ENCODE results near the gene SEMA6A.

Gene SEMA6A

DNA sequence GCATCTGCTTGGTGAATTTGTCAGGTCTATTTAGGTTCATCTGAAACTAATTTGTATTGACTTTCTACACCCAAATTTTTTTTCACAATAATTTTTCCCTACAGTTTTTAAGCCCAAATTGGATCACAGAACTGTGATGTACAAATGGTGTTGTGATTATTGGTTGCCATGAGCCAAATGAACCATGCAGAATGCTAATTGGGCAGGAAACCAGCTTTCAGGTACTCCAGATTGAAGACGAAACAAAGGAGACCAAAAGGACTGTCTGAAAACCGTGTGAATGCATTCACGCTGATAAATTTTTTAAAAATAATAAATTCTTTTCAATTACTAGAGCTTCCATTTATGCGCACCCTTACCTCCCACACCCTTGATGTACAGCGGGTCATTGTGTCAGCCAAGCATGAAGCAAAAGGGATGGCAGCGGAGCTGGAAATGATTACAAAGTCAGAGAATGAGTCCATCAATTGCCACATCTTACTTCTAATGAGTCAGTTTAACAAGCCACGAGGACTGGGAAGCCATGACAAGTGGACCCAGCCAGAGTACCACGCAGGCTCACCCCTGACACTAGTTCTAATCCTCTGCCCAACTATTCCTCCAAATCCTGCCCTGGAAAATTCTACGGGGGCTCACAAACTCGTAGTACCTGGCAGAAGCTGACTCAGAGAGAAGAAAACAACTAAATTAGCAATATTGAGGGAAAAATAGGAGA, 66.5 kb downstream of the SEMA6A start:
- no peak overlapping the region for H3K27ac ChIP-seq (ENCODE audit: low read depth, low read length)
- no peaks in the 10 kb centered on the region for H3K9me3 ChIP-seq (ENCODE audit: control insufficient read depth, insufficient read depth, low read depth, low read length)
- no peak overlapping the region for H3K4me3 ChIP-seq (ENCODE audit: low read depth, low read length)
- no peaks in the 10 kb centered on the region for H3K27me3 ChIP-seq (ENCODE audit: control insufficient read depth, insufficient read depth, low read length)
- peaks cover 80% of the 10 kb centered on the region for H3K4me1 ChIP-seq (ENCODE audit: control insufficient read depth, insufficient read depth, low read length)
- no peak overlapping the region for H3K9ac ChIP-seq (ENCODE audit: low read length)
- H3K36me3 ChIP-seq (ENCODE audit: control insufficient read depth, insufficient read depth, low read length) = peaks cover 39% of the 10 kb centered on the region

DNA sequence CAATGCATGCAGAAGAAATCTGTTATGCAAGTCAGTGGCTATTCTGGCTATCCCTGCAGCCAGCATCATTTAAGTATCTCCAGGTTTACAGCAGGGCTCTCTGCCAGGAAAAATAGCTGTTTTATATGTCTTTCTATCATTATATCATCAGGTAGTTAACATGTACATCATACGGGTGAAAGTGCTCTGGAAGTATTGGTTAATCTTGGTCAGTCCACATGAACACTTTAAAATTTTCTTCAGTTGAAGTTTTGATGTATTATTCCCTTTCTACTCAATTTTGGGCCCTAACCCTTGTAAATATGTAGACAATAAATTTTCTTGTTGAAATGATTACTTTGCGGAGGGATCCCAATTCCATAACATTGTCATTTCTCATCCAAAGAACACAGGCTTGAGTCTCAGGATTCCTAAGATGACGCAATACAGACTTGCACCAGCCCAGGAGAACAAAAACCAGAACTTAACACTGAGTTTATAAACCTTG, 67.5 kb downstream of the SEMA6A start:
- Histone ChIP-seq H3K27me3 (ENCODE audit: control insufficient read depth, insufficient read depth, low read length) (no peaks in the 10 kb centered on the region), H3K9me3 (ENCODE audit: control insufficient read depth, insufficient read depth, low read depth, low read length) (no peaks in the 10 kb centered on the region), H3K27ac (ENCODE audit: low read depth, low read length) (no peak overlapping the region), H3K4me1 (ENCODE audit: control insufficient read depth, insufficient read depth, low read length) (peaks cover 80% of the 10 kb centered on the region), H3K4me3 (ENCODE audit: low read depth, low read length) (no peak overlapping the region), H3K36me3 (ENCODE audit: control insufficient read depth, insufficient read depth, low read length) (peaks cover 45% of the 10 kb centered on the region), H3K9ac (ENCODE audit: low read length) (no peak overlapping the region)

DNA sequence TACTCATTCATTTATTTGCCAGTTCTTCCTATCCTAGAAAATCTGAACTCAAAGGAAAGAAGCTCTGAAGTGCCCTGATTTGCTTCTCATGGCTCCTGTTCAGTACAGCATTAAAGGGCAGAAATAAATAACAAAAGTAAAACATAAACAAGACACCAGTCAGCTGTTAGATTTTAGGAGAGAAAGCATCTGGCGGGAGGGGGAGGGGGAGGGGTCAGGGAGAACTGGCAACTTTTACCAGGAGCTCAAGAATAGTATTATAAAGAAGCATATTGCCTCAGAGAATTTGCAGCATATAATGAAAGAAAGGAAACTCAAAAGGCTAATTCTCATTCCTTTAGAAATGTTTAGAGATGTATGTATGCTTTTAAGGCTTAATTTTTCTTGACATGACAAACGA, 68.1 kb downstream of the SEMA6A start:
- Histone ChIP-seq H3K4me1 (ENCODE audit: control insufficient read depth, insufficient read depth, low read length) (peaks cover 74% of the 10 kb centered on the region), H3K36me3 (ENCODE audit: control insufficient read depth, insufficient read depth, low read length) (peaks cover 47% of the 10 kb centered on the region), H3K9me3 (ENCODE audit: control insufficient read depth, insufficient read depth, low read depth, low read length) (no peaks in the 10 kb centered on the region), H3K27ac (ENCODE audit: low read depth, low read length) (no peak overlapping the region), H3K9ac (ENCODE audit: low read length) (no peak overlapping the region), H3K4me3 (ENCODE audit: low read depth, low read length) (no peak overlapping the region), H3K27me3 (ENCODE audit: control insufficient read depth, insufficient read depth, low read length) (no peaks in the 10 kb centered on the region)

DNA sequence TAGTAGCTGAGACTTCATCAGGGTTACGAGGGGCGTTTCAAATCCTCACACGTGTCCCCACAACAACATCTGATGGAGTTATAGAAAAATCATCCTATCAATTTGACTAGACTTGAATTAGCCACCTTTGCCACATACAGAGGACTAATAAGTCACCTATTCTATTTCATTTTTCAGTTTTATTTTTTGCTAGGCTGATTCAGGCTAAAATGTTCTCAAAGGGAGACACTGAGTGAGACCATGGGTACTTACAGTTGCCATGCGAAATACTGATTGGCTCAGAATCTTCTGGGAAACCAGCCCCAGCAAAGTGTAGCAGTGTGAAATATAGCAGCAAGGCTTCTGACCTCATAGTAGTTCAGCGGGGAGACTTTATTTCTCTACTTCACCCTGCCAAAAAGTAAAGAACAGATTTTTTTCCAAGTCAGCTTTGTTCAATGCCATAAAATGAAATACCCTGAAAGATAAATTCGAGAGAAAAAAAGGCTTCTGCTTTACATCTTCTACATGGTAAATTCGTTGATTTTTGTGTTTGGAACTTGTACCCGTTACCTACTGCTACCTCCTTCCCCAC, 69.9 kb downstream of the SEMA6A start:
- Histone ChIP-seq H3K36me3 (ENCODE audit: control insufficient read depth, insufficient read depth, low read length) (peaks cover 64% of the 10 kb centered on the region), H3K4me1 (ENCODE audit: control insufficient read depth, insufficient read depth, low read length) (peaks cover 70% of the 10 kb centered on the region), H3K9ac (ENCODE audit: low read length) (no peak overlapping the region), H3K27me3 (ENCODE audit: control insufficient read depth, insufficient read depth, low read length) (no peaks in the 10 kb centered on the region), H3K27ac (ENCODE audit: low read depth, low read length) (no peak overlapping the region), H3K4me3 (ENCODE audit: low read depth, low read length) (no peak overlapping the region), H3K9me3 (ENCODE audit: control insufficient read depth, insufficient read depth, low read depth, low read length) (no peaks in the 10 kb centered on the region)

DNA sequence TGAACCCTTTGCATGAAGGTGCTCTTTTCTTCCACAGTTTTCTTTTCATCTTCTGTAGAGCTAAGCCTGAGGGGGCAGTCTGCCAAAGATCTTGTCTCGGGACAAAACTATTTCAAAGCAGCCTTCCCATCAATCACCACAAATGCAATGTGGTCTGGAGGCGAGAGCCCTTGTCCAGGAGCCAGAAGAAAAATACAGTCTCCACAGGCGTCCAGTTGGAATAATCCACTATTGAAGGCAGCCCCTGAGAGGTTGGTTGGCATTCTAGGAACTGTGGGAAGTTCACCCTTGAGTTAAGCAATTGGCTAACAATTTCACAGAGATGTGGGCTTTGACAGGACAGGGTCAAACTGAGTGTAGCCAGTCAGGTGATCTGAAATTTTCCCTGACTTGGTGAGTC, 72.0 kb downstream of the SEMA6A start:
- Histone ChIP-seq H3K4me3 (ENCODE audit: low read depth, low read length) (no peak overlapping the region), H3K9me3 (ENCODE audit: control insufficient read depth, insufficient read depth, low read depth, low read length) (no peaks in the 10 kb centered on the region), H3K9ac (ENCODE audit: low read length) (no peak overlapping the region), H3K4me1 (ENCODE audit: control insufficient read depth, insufficient read depth, low read length) (peaks cover 63% of the 10 kb centered on the region), H3K27me3 (ENCODE audit: control insufficient read depth, insufficient read depth, low read length) (no peaks in the 10 kb centered on the region), H3K27ac (ENCODE audit: low read depth, low read length) (no peak overlapping the region), H3K36me3 (ENCODE audit: control insufficient read depth, insufficient read depth, low read length) (peaks cover 77% of the 10 kb centered on the region)

DNA sequence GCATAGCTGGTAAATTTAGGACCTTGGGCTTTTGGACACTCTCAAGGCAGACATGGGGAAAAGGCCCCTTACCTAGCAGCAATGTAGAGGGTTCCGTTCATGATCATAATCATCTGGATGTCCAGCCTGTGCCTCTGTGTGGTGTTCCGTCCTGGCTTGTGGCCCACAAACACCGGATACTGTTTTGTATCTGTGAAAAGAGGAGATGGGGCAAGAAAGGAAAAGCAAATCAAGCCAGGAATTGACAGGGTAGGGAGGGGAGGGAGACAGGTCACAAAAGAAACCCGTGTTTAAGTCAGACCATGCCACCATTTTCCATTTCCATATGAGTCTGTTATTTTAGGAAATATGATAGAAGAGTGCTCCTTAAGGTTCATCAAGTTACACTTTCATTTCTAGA, 72.5 kb downstream of the SEMA6A start:
- H3K4me1 ChIP-seq (ENCODE audit: control insufficient read depth, insufficient read depth, low read length) = peaks cover 59% of the 10 kb centered on the region
- H3K27me3 ChIP-seq (ENCODE audit: control insufficient read depth, insufficient read depth, low read length) = no peaks in the 10 kb centered on the region
- H3K27ac ChIP-seq (ENCODE audit: low read depth, low read length) = no peak overlapping the region
- peaks cover 82% of the 10 kb centered on the region for H3K36me3 ChIP-seq (ENCODE audit: control insufficient read depth, insufficient read depth, low read length)
- H3K4me3 ChIP-seq (ENCODE audit: low read depth, low read length) = no peak overlapping the region
- no peak overlapping the region for H3K9ac ChIP-seq (ENCODE audit: low read length)
- no peaks in the 10 kb centered on the region for H3K9me3 ChIP-seq (ENCODE audit: control insufficient read depth, insufficient read depth, low read depth, low read length)

DNA sequence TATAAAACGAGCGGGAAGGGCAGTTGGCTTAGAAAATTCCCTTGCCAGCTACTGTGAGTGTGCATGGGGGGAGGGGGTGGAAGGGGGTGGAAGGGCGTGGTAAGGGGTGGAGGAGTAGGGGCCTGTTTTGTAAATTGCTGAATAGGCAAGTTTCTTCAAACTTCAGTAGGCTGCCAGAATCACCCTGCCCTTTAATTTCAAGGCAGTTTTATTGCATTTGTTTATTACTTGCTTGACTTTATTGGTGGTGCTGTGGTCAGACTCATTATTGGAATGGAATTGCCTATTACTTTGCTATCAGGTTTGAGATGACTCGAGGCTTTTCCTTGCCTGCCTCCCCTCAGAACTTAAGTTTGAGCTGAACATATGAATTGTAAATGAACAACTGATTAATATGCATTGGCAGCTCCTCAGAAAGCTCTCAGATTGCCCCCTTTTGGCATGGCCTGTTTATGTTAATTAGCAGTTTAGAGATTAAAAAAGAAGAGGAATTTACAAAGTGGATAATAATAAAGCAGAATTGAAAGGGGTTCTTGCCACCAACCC, 76.0 kb downstream of the SEMA6A start:
- H3K36me3 ChIP-seq (ENCODE audit: control insufficient read depth, insufficient read depth, low read length) = peaks cover 98% of the 10 kb centered on the region
- peaks cover 45% of the 10 kb centered on the region for H3K4me1 ChIP-seq (ENCODE audit: control insufficient read depth, insufficient read depth, low read length)
- no peaks in the 10 kb centered on the region for H3K27me3 ChIP-seq (ENCODE audit: control insufficient read depth, insufficient read depth, low read length)
- H3K9me3 ChIP-seq (ENCODE audit: control insufficient read depth, insufficient read depth, low read depth, low read length) = no peaks in the 10 kb centered on the region
- no peak overlapping the region for H3K27ac ChIP-seq (ENCODE audit: low read depth, low read length)
- H3K4me3 ChIP-seq (ENCODE audit: low read depth, low read length) = no peak overlapping the region
- H3K9ac ChIP-seq (ENCODE audit: low read length) = no peak overlapping the region

DNA sequence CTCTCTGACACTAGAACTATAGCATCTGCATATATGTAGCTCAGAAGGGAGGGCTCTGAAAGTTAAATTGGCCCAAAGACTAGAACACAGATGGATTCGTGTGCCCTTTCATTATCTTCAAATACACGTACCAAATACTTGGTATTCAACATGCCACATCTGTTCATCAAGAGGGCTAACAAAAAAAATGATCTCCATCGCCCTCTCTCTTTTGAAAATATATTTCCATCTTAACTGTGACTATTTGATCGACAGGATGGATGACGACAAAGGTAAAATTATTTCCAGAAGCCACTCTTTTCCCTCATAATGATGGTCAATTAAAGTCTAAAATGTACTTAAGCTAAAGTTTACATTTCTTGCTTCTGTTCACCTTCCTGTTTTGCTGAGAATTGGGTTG, 77.0 kb downstream of the SEMA6A start:
- Histone ChIP-seq H3K4me1 (ENCODE audit: control insufficient read depth, insufficient read depth, low read length) (peaks cover 37% of the 10 kb centered on the region), H3K36me3 (ENCODE audit: control insufficient read depth, insufficient read depth, low read length) (peaks cover 98% of the 10 kb centered on the region), H3K9ac (ENCODE audit: low read length) (no peak overlapping the region), H3K27me3 (ENCODE audit: control insufficient read depth, insufficient read depth, low read length) (no peaks in the 10 kb centered on the region), H3K4me3 (ENCODE audit: low read depth, low read length) (no peak overlapping the region), H3K27ac (ENCODE audit: low read depth, low read length) (no peak overlapping the region), H3K9me3 (ENCODE audit: control insufficient read depth, insufficient read depth, low read depth, low read length) (no peaks in the 10 kb centered on the region)

DNA sequence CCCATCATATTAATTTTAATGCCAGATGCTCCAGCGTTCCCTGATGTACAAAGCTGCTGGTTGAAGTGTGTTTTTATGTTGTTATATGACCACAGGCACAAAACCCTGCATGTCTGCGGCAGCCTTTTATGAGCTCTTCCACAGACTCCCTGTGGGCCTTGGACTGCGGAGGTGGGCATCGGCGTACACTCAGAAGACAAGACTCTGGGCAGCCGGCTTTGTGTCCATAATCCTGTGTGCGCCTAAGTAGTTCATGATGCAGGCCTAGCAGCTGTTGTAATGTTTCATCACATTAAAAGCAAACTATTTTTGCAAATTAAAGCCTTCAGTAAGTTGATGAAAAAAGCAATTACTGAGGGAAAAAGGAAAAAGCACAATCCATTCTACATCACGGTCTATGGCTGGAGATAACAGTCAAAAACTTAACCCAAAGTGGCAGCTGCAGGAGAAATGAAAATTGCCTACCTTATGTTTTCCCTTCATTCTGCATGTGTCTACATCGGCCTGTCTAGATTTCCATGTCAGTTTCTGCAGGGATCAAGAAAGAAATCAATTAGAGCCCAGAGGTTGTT, 78.8 kb downstream of the SEMA6A start:
- Histone ChIP-seq H3K9me3 (ENCODE audit: control insufficient read depth, insufficient read depth, low read depth, low read length) (no peaks in the 10 kb centered on the region), H3K9ac (ENCODE audit: low read length) (no peak overlapping the region), H3K36me3 (ENCODE audit: control insufficient read depth, insufficient read depth, low read length) (peaks cover 98% of the 10 kb centered on the region), H3K4me3 (ENCODE audit: low read depth, low read length) (no peak overlapping the region), H3K4me1 (ENCODE audit: control insufficient read depth, insufficient read depth, low read length) (peaks cover 30% of the 10 kb centered on the region), H3K27ac (ENCODE audit: low read depth, low read length) (no peak overlapping the region), H3K27me3 (ENCODE audit: control insufficient read depth, insufficient read depth, low read length) (no peaks in the 10 kb centered on the region)

DNA sequence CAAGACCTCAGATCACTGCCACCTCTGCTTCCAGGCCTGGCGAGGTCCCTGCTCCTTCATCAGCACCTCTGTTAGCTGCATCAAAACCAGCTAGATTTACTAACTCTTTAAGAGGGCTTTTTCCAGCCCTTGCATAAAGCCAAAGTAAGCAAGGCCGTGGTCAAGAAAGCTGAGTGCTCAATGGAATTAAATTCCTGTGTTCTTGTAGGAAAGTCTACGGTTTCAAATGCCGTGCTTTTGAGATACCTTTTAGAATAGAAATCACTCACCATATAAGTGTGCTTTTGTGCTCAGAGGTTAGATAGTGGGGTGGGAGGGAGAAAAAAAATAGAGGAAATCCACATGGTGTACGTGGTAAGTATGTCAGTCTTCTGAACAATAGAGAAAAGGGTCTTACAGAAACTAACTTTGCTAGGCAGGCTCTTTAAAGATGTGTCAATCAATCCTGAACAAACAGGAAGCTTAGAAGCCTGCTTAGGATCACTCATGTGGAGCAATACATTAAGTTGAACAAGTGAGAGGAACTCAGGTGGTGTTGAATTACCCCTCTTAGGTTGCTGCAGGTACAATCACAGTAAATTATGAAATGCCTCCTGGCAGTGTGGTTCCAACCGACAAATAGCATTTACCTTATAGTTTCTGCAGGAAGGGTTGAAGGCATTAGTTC, 79.7 kb downstream of the SEMA6A start:
- no peak overlapping the region for H3K9ac ChIP-seq (ENCODE audit: low read length)
- H3K27ac ChIP-seq (ENCODE audit: low read depth, low read length) = 0 out of 2 replicates have a peak overlapping the region, but pooled peaks have one; percentile 20
- peaks cover 98% of the 10 kb centered on the region for H3K36me3 ChIP-seq (ENCODE audit: control insufficient read depth, insufficient read depth, low read length)
- H3K4me1 ChIP-seq (ENCODE audit: control insufficient read depth, insufficient read depth, low read length) = peaks cover 21% of the 10 kb centered on the region
- H3K4me3 ChIP-seq (ENCODE audit: low read depth, low read length) = no peak overlapping the region
- H3K9me3 ChIP-seq (ENCODE audit: control insufficient read depth, insufficient read depth, low read depth, low read length) = no peaks in the 10 kb centered on the region
- no peaks in the 10 kb centered on the region for H3K27me3 ChIP-seq (ENCODE audit: control insufficient read depth, insufficient read depth, low read length)

DNA sequence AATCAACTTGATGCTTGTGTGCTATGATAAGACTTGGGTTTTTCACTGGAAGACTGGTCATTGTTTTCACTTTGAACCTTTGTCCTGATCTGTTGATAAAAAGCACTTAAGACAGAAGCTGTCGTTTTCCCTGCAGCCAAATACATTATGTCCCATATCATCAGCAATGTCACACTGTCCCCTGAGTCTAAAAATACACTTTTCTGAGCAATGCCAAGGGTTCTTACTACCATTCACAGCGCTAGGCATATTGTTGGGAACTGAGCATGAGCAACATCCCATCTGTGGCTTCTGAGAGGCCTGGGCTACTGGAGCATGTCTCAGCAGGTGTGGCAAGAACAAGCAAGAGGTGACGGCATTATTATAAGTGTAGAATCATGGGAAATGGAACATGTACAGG, 81.8 kb downstream of the SEMA6A start:
- Histone ChIP-seq H3K9ac (ENCODE audit: low read length) (no peak overlapping the region), H3K36me3 (ENCODE audit: control insufficient read depth, insufficient read depth, low read length) (peaks cover 100% of the 10 kb centered on the region), H3K4me1 (ENCODE audit: control insufficient read depth, insufficient read depth, low read length) (peaks cover 6% of the 10 kb centered on the region; the same call in 1 of the 2 replicates), H3K9me3 (ENCODE audit: control insufficient read depth, insufficient read depth, low read depth, low read length) (no peaks in the 10 kb centered on the region), H3K27ac (ENCODE audit: low read depth, low read length) (no peak overlapping the region), H3K4me3 (ENCODE audit: low read depth, low read length) (no peak overlapping the region), H3K27me3 (ENCODE audit: control insufficient read depth, insufficient read depth, low read length) (no peaks in the 10 kb centered on the region)
